Transverse colon (tissue), 4 donors: Measurements from ENCODE around the gene FBXL5. TPM values are rescaled to one million over a fixed set of nuclear protein-coding genes. Genes with fewer than 3 reads are reported as not detected.

Source experiments
- DNase-seq: peaks from one replicate; pipeline ENCODE4 v3.0.0-alpha.2; 2019
- H3K27ac ChIP-seq, 4 donors: fragments of 200-600 bp; sonication (generic); 2 replicates each; pipeline ENCODE4 v1.5.1; 2016 to 2018; ENCODE audit warnings: inconsistent platforms in 4 of 4
- H3K27me3 ChIP-seq: fragments of 200-600 bp; sonication (generic); 2 replicates; pipeline ENCODE4 v1.5.1; 2017; ENCODE audit warnings: inconsistent platforms
- H3K36me3 ChIP-seq, 4 donors: fragments of 200-600 bp; sonication (generic); 2 replicates each; pipeline ENCODE4 v1.5.1; 2017 to 2019; ENCODE audit warnings: inconsistent platforms in 4 of 4
- H3K4me1 ChIP-seq, 4 donors: fragments of 200-600 bp; sonication (generic); 2 replicates each; pipeline ENCODE4 v1.5.1; 2017 to 2020; ENCODE audit warnings: inconsistent platforms in 4 of 4
- H3K4me3 ChIP-seq, 4 donors: fragments of 200-600 bp; sonication (generic); 1 replicate in 1 of 4; 2 replicates in 3 of 4; pipeline versions ENCODE4 v1.5.1 to v1.6.1; 2017 to 2019; ENCODE audit warnings: inconsistent platforms in 4 of 4
- H3K9me3 ChIP-seq, 2 donors: fragments of 200-600 bp; sonication (generic); 2 replicates each; pipeline ENCODE4 v1.5.1; 2017 to 2019; ENCODE audit warnings: inconsistent platforms in 2 of 2
- CTCF ChIP-seq, 5 experiments: fragments of 200-600 bp in 3 of 5; fragments of 450-650 bp in 2 of 5; sonication (generic) in 3 of 5; IDR thresholded peaks; 1 replicate in 2 of 5; 2 replicates in 3 of 5; pipeline ENCODE4 v1.5.1; 2016 to 2017; ENCODE audit warnings: antibody characterized with exemption in 5 of 5, inconsistent platforms in 3 of 5, mild to moderate bottlenecking in 2 of 5, moderate library complexity in 1 of 5
- EP300 ChIP-seq: sonication (generic); formaldehyde crosslinking; IDR thresholded peaks from one replicate; pipeline ENCODE4 v1.6.1; 2017; ENCODE audit warnings: antibody characterized with exemption, low read depth
- POLR2A ChIP-seq: fragments of 450-650 bp; IDR thresholded peaks from one replicate; pipeline ENCODE4 v1.6.1; 2016; ENCODE audit warnings: antibody characterized with exemption, mild to moderate bottlenecking, moderate library complexity
- POLR2AphosphoS5 ChIP-seq, 3 donors: sonication (generic); formaldehyde crosslinking; IDR thresholded peaks; one replicate each; pipeline ENCODE4 v1.6.1; 2016; ENCODE audit warnings: antibody characterized with exemption in 3 of 3
- WGBS, 2 donors: methylation state at CpG; one replicate each; pipeline ENCODE4 v1.1.5; 2018; ENCODE audit warnings: low coverage in 1 of 2; 5-methylcytosine and 5-hydroxymethylcytosine counted together
- in situ Hi-C, 4 donors: fragments of 200-750 bp; cut with MboI; loops; one replicate each; pipeline versions ENCODE4 v1.15.0 to v1.15.1; 2017; ENCODE audit warnings: low sequenced_read_pairs in 3 of 4, low pct_ligation_motif_present in 1 of 4, low pct_unique_long_range_greater_than_20kb in 1 of 4
- intact Hi-C: fragments of 100-400 bp; cut with DNase I; formaldehyde crosslinking; loops from one replicate; pipeline ENCODE4 v1.15.1; 2023; ENCODE audit warnings: low total_unique reads
- total RNA-seq, 4 donors: library from RNA; depleted of rRNA; stranded (reverse); fragments of >200 nt; gene quantifications; one replicate each; pipeline ENCODE4 v1.1.0, GENCODE V29; 2016

Gene FBXL5
- total RNA-seq, 4 donors from 2014 or later = 31.8 to 141 (median 77.5) TPM

- WGBS, 2 donors = 96 to 100% methylated on average over 1 of the region's 1 CpG
- H3K4me1 ChIP-seq = peaks cover 0 to 4% (median 2%) of the 10 kb centered on the region in 4 donors
- H3K27ac ChIP-seq = no peak overlapping the region
- H3K4me3 ChIP-seq = no peak overlapping the region
- in situ Hi-C loops = no loop called here
- H3K36me3 ChIP-seq = no peaks in the 10 kb centered on the region
- intact Hi-C loops = no loop called here
- TF ChIP-seq POLR2AphosphoS5 (IDR thresholded peaks at IDR 0.05) (no peak), EP300 (no peak), POLR2A (no peak), CTCF (IDR thresholded peaks at IDR 0.05) (no peak)
- no peak for DNase-seq
- no peaks in the 10 kb centered on the region for H3K27me3 ChIP-seq
- no peaks in the 10 kb centered on the region for H3K9me3 ChIP-seq
These were observed 41.7 kb upstream of the FBXL5 start for GRCh38 chr4:15696866-15697265.

- Histone ChIP-seq H3K9me3 (no peaks in the 10 kb centered on the region), H3K4me1 (peaks cover 0 to 5% (median 2%) of the 10 kb centered on the region in 4 donors), H3K27me3 (no peaks in the 10 kb centered on the region), H3K4me3 (no peak overlapping the region), H3K27ac (no peak overlapping the region), H3K36me3 (no peaks in the 10 kb centered on the region)
- intact Hi-C loops = no loop called here
- 55% methylated on average over 3 of the region's 3 CpGs; no CpG with 5 or more reads in 1 of the 2 donors for WGBS, 2 donors
- in situ Hi-C loops = no loop called here
- no peak for DNase-seq
- TF ChIP-seq CTCF (IDR thresholded peaks at IDR 0.05) = no peak
These were observed 40.6 kb upstream of the FBXL5 start for GRCh38 chr4:15695729-15696128.

- no peak for TF ChIP-seq POLR2A
- TF ChIP-seq EP300 = no peak
- TF ChIP-seq CTCF (IDR thresholded peaks at IDR 0.05) = no peak
- H3K4me1 ChIP-seq = peaks cover 0 to 9% (median 4%) of the 10 kb centered on the region in 4 donors
- H3K27me3 ChIP-seq = no peaks in the 10 kb centered on the region
- in situ Hi-C loops = no loop called here
- no peaks in the 10 kb centered on the region for H3K36me3 ChIP-seq
- no peaks in the 10 kb centered on the region for H3K9me3 ChIP-seq
- intact Hi-C loops = no loop called here
- DNase-seq = no peak
- no peak overlapping the region for H3K27ac ChIP-seq
- 91% methylated on average over 10 of the region's 10 CpGs; no CpG with 5 or more reads in 1 of the 2 donors for WGBS, 2 donors
- H3K4me3 ChIP-seq = no peak overlapping the region
These were observed 40.1 kb upstream of the FBXL5 start for GRCh38 chr4:15695240-15695699.

DNA sequence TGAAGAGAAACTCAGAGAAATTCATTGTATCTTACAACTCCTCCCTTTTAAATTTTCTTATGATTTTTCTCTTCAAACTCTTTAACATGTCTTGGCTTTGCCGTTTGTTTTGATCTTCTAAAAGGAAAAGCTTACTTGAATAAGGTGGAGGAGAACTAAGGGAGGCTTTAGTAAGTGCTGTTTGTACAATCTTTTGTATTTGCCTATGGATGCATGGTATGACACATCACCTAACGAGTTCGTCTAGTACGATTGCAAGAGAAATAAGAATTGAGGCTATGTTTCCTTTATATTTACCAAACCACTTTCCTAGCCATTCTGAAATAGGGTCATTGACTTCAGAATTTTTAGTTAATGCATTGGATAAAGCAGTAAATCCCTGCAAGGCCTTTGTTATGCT is 39.3 kb upstream of the FBXL5 start:
- no peak for DNase-seq
- no peaks in the 10 kb centered on the region for H3K36me3 ChIP-seq
- no peaks in the 10 kb centered on the region for H3K27me3 ChIP-seq
- in situ Hi-C loops = no loop called here
- TF ChIP-seq CTCF (IDR thresholded peaks at IDR 0.05) = no peak
- no peak for TF ChIP-seq EP300
- no peak for TF ChIP-seq POLR2A
- WGBS, 2 donors = 90 to 93% methylated on average over 4 of the region's 4 CpGs
- no peaks in the 10 kb centered on the region for H3K9me3 ChIP-seq
- intact Hi-C loops = no loop called here
- H3K27ac ChIP-seq = no peak overlapping the region
- H3K4me1 ChIP-seq = peaks cover 0 to 9% (median 4%) of the 10 kb centered on the region in 4 donors
- H3K4me3 ChIP-seq = no peak overlapping the region
